Activated CD4-positive, alpha-beta T cell treated with anti-CD3 and anti-CD28 coated beads for 1 hour (primary cell): ENCODE results near the gene SHOC2.

ENCODE experiments used
- DNase-seq: peaks from one replicate; pipeline ENCODE4 v3.0.0-alpha.2; 2020

SHOC2 gene

DNA sequence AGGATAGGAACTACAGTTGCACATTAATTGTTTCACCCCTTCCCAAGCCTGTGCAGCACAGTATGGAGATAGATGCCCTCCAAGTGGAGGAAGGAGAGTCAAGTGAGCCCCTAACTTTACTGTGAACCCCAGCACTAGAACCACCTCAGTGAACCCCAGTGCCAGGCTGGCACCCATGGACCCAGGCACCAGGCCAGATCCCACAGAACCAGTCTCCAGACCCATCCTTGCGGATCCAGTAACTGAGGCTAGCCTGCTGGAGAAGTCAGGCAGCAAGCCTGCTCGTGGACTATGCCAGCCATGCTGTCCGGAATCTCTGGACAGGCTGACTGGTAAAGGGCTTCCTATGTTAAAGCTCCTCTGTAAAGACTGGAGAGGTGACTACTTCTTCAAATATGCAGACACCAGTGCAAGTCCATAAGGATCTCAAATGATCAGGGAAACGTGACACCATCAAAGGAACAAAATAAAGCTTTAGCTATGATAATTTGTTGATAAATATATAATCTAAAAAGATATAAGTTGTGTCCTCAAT, 27.7 kb downstream of the SHOC2 start:
- DNase-seq, result no peak

- DNase-seq, result no peak
Measured at GRCh38 chr10:110951381-110951780, 32.0 kb downstream of the SHOC2 start.

- no peak for DNase-seq
Measured at GRCh38 chr10:110957606-110958005, 38.2 kb downstream of the SHOC2 start.

DNA sequence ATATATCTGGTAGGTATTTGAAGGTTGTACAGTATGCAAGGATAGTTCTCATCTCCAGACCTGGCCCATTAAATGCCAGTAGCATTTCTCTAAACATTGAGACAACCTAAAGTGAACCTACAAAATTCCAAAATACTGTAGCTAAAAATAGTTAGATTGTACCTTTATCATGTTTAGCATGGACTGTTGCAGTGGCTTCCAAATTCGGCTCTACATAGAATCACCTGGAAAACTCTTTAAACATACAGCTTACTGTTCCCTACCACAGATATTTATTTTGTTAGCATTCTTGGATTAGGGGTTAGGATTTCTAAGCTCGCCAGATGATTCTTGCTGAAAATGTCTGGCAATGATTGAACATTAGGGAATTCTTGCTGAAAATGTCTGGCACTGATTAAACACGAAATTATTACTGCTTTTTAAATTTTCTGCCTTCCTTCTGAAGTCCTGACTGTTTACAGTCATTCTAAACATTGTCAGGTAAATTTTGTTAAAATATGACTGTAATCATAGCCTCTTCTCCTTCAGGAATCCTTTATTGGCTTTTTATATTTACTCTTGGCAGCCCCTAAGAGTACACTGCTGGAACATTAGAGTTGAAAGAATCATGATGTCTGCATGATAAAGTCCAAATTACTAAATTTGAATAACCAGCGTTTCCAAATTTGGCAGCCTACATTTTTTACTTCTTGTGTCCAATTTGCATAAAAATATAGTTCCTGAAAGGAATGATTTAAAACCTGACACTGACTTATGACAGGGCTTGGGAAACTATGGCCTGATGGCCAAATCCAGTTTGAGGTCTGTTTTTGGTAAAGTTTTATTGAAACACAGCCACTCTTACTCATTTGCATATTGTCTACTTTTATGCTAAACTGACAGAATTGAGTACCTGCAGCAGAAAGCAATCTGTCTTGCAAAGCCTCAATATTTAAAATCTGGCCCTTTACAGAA, 40.3 kb downstream of the SHOC2 start:
- no peak for DNase-seq

DNA sequence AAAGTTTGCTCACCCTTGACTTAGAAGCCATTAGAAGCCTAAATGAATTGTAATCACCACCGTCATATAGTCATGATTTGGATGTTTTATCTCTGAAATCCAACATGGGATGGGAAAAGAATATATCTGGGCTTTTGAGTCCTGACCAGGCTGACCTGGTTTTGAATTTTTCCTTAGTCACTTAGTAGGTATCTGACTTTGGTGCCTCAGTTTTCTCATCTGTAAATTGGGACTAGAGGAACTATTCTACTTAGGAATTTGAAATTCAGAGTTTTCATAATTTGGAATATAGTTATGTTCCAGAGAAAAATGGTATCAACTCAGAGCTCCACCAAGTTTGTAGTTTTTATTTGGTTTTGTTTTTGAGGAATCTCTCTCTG, 40.9 kb downstream of the SHOC2 start:
- DNase-seq, result no peak

DNA sequence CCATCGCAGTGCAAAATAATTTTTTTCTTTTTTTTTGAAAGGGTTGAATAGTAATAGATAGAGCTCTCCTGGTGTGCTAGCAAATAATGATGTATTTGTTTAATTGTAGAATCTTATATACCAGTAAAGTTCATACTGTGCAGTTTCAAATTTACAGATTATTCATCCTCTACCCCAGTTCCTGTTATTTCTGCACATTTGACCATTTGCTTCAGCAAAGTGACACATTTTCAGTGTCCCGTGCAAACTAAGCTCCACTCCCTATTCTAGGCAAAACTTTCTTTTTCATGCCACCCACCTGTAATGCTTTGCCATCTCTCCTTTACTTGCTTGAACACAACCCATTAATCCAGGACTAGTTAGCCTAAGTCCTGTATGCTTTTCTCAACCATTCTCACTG, 43.0 kb downstream of the SHOC2 start:
- DNase-seq, result no peak

DNA sequence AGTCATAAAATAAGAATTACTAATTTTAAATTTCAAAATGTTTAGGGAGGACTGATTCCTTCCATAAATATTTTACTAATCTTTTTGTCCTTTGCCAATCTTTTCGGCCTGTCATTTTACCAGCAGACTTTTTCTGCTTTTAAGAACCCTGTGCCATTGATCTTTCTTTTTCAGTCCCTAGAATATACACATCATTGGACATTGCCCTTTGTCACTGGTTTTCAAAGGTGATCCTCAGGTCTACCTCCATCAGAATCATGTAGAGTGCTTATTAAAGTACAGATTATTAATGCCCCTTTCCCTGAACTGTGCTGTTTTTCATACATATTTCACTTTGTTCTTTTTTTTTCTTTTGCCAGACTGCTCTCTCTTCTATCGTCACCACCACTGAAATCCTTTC, 43.8 kb downstream of the SHOC2 start:
- no peak for DNase-seq

- no peak for DNase-seq
Measured at GRCh38 chr10:110964681-110965080, 45.3 kb downstream of the SHOC2 start.

GRCh38 chr10:110965216-110965615, 45.8 kb downstream of the SHOC2 start:
- no peak for DNase-seq

GRCh38 chr10:110966146-110966545, 46.7 kb downstream of the SHOC2 start:
- no peak for DNase-seq

DNA sequence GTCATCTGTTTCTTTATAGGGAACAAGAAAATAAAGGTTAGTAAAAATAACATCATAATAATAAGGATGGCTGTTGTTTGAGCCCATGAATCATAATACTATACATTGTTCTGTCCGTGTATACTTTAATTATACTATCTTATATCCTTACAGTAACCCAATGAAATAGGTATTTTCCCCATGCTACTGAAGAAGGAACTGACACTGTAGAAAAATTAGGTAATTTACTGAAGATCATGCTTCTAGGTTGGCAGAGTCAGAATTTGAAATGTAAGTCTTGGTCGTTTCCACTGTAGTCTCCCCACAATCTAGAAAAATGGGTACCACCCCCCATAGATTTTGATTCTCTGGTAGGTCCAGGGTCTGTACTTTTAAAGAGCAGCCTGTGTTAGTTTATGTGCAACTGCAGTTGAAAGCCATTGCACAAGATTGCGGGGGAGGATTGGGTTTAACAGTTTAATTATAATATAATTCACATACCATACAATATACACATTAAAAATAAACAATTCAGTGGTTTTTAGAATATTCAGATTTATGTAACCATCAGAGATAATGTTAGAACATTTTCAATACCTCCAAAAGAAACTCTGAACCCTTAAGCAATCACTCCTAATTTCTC, 47.7 kb downstream of the SHOC2 start:
- no peak for DNase-seq

DNA sequence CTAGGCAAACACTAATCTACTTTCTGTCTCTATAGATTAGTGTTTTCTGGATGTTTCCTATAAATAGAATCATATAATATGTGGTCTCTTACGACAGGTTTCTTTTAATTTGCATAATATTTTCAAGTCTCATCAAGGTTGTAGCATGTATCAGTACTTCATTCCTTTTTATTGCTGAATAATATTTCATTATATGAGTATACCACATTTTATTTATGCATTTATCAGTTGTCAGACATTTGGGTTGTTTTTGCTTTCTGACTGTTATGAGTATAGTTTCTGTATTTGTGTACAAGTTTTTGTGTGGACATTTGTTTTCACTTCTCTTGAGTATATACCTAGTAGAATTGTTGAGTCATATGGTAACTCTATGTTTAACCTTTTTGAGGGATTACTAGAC, 48.2 kb downstream of the SHOC2 start:
- no peak for DNase-seq

DNA sequence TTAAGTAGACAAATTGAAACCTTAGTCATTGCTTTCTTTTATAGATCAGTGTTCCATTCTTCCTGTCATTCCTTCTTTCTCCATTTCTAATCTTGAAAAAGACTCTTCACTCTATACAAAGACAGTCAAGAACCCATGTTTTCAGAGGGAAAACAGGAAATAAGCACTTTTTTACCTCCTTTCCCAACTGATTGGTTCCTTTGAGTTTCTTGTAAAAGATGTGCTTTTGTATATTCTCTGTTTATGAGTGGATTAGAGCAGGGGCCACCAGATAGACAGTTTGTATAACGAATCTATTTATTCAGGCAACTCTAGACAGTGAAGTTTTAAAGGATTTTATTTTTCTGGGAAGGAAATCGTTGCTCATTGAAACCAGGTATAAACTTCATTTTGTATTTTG, 49.8 kb downstream of the SHOC2 start:
- no peak for DNase-seq

- DNase-seq, result no peak
Measured at GRCh38 chr10:110971638-110972037, 52.2 kb downstream of the SHOC2 start.

DNA sequence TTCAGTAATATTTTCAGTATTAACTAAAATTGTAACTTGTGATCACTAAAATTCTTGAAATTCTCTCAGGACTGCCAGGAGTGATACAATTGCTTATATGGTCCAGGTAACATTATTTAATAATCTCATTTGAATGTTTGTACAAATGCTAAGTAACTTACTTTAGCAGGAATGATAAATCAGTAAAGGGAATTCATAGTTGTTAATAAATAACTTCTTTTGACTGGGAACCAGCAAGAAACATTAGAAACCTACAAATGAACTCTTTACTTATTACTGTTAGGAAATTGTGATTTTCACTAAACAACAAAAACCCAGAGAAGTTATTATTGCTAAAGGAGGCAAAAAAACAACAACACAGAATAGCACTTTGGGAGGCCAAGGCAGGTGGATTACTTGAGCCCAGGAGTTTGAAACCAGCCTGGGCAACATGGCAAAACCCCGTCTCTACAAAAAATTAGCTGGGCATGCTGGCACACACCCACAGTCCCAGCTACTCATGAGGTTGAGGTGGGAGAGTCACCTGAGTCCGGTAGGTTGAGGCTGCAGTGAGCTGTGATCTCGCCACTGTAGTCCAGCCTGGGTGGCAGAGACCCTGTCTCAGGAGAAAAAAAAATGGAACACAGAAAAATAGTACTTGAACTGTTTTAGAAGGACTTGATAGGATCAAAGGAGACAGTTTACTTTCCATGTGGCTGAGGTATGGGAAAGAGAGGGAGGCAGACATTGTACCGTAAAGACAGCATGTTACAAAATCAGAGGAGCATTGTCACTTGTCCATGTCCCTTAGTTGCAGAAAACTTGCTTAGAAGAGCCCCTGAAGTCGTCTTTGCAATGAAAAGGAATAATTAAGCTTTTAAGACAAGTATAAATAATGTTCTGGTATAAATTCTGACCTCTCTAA, 53.1 kb downstream of the SHOC2 start:
- DNase-seq, result no peak

DNA sequence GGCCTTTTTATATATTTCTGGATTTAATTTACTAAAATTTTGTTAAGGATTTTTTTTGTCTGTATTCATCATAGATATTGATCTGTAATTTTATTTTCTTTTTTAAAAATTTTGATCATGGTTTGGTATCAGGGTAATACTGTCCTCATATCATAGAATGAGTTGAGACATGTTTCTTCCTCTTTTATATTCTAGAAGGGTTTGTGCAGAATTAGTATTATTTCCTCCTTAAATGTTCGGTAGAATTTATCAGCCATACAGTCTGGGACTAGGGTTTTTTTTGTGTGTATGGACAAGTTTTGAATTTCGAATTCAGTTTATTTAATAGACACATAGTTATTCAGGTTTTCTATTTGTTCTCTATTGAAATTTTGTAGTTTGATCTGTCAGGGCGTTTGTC, 54.0 kb downstream of the SHOC2 start:
- DNase-seq, result no peak

GRCh38 chr10:110976577-110976976, 57.2 kb downstream of the SHOC2 start:
- DNase-seq, result no peak

DNA sequence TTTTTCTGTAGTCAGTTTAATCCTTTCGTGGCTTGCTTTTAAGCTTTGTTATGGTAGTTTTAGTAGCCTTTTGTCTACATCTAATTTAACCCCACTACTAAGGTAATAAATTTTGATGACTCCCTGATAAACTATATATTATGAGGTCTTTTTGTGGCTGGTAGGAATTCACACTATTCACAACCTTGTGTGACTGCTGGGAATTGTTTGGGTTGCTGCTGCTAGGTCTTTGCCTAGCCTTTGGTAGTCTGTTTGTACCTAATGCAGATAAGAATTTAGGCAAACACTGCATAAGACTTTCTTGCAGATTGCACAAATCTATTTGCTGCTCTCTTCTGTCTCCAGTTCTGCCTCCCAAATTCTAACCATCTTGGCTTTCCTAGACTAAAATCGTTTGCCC, 58.3 kb downstream of the SHOC2 start:
- DNase-seq, result no peak

GRCh38 chr10:110978204-110978603, 58.8 kb downstream of the SHOC2 start:
- no peak for DNase-seq

DNA sequence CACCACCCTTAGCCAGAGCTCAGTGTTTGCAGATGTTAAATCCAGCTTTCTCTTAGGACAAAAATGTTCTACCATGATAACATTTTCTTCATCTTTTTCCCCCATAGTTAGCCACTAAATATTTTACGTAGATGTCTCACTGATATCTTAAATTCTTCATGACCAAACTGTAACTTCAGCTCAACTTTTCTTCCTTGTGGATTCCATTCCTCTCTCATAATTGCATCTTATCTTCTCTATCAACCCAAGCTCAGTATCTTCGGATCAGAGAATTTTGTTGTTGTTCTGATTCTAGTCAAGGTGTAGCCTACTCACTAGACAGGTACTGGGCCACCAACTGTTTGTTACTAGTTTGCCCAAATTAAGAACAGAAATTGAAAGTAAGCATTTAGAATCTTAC, 60.2 kb downstream of the SHOC2 start:
- DNase-seq, result no peak

- no peak for DNase-seq
Measured at GRCh38 chr10:110980807-110981206, 61.4 kb downstream of the SHOC2 start.

GRCh38 chr10:110983466-110983865, 64.1 kb downstream of the SHOC2 start:
- DNase-seq, result no peak
